Endothelial cell (in vitro differentiated cells): ENCODE results near the gene ARHGAP15. TPM values are rescaled to one million over a fixed set of nuclear protein-coding genes. Genes with fewer than 3 reads are reported as not detected.

Experiments
- DNase-seq: peaks from one replicate; pipeline ENCODE4 v3.0.0; 2021; ENCODE audit warnings: low spot score
- H3K27ac Mint-ChIP-seq: one replicate; pipeline ENCODE4 v1.8.0; 2021; ENCODE audit warnings: mixed read lengths, inconsistent platforms; ENCODE audit not compliant: unreplicated experiment
- H3K27me3 Mint-ChIP-seq: one replicate; pipeline ENCODE4 v1.8.0; 2021; ENCODE audit warnings: mild to moderate bottlenecking, moderate library complexity, mixed read lengths, inconsistent platforms; ENCODE audit not compliant: unreplicated experiment
- H3K36me3 Mint-ChIP-seq: one replicate; pipeline ENCODE4 v1.8.0; 2021; ENCODE audit warnings: mild to moderate bottlenecking, low read depth, mixed read lengths, inconsistent platforms; ENCODE audit not compliant: unreplicated experiment
- H3K4me1 Mint-ChIP-seq: one replicate; pipeline ENCODE4 v1.8.0; 2021; ENCODE audit warnings: mild to moderate bottlenecking, mixed read lengths, inconsistent platforms; ENCODE audit not compliant: unreplicated experiment
- H3K4me3 Mint-ChIP-seq: one replicate; pipeline ENCODE4 v1.8.0; 2021; ENCODE audit warnings: mild to moderate bottlenecking, mixed read lengths, inconsistent platforms; ENCODE audit not compliant: unreplicated experiment
- H3K9me3 Mint-ChIP-seq: one replicate; pipeline ENCODE4 v1.8.0; 2021; ENCODE audit warnings: mixed read lengths, inconsistent platforms; ENCODE audit not compliant: unreplicated experiment
- CTCF ChIP-seq: fragments of 200-600 bp; sonication (generic); IDR thresholded peaks from one replicate; pipeline ENCODE4 v1.5.0; 2021; ENCODE audit warnings: antibody characterized with exemption; ENCODE audit not compliant: unreplicated experiment
- total RNA-seq: library from RNA; stranded (reverse); fragmentation: NEBNext Ultra II Directional; extraction: Animal tissue kit (Norgen Biotek cat#: 25700); gene quantifications from one replicate; pipeline ENCODE4 v1.2.1, GENCODE V29; 2021; ENCODE audit not compliant: unreplicated experiment

The ARHGAP15 gene
- total RNA-seq, 1 donor from 2014 or later: not detected

GRCh38 chr2:143545949-143546255 is 416.7 kb downstream of the ARHGAP15 start:
- Mint-ChIP-seq H3K9me3 (peaks cover 3% of the 10 kb centered on the region), H3K27me3 (no peaks in the 10 kb centered on the region), H3K27ac (no peak overlapping the region), H3K4me3 (no peak overlapping the region), H3K4me1 (no peaks in the 10 kb centered on the region), H3K36me3 (no peaks in the 10 kb centered on the region)
- DNase-seq: no peak
- TF ChIP-seq CTCF: no peak

- no peaks in the 10 kb centered on the region for H3K9me3 Mint-ChIP-seq
- H3K27me3 Mint-ChIP-seq: no peaks in the 10 kb centered on the region
- no peak for TF ChIP-seq CTCF
- DNase-seq: no peak
- H3K4me3 Mint-ChIP-seq: no peak overlapping the region
- H3K4me1 Mint-ChIP-seq: no peaks in the 10 kb centered on the region
- no peak overlapping the region for H3K27ac Mint-ChIP-seq
- H3K36me3 Mint-ChIP-seq: no peaks in the 10 kb centered on the region
Measured at GRCh38 chr2:143548032-143548431, 418.8 kb downstream of the ARHGAP15 start.

GRCh38 chr2:143550500-143550899 is 421.3 kb downstream of the ARHGAP15 start:
- Mint-ChIP-seq H3K27ac (no peak overlapping the region), H3K9me3 (no peaks in the 10 kb centered on the region), H3K36me3 (no peaks in the 10 kb centered on the region), H3K27me3 (no peaks in the 10 kb centered on the region), H3K4me1 (no peaks in the 10 kb centered on the region), H3K4me3 (no peak overlapping the region)
- DNase-seq: no peak
- TF ChIP-seq CTCF: no peak

GRCh38 chr2:143551971-143552650 is 422.9 kb downstream of the ARHGAP15 start:
- no peak for TF ChIP-seq CTCF
- Mint-ChIP-seq H3K9me3 (no peaks in the 10 kb centered on the region), H3K36me3 (no peaks in the 10 kb centered on the region), H3K4me3 (no peak overlapping the region), H3K4me1 (no peaks in the 10 kb centered on the region), H3K27me3 (no peaks in the 10 kb centered on the region), H3K27ac (no peak overlapping the region)
- no peak for DNase-seq

GRCh38 chr2:143553261-143553660 is 424.0 kb downstream of the ARHGAP15 start:
- Mint-ChIP-seq H3K4me3 (no peak overlapping the region), H3K9me3 (no peaks in the 10 kb centered on the region), H3K36me3 (no peaks in the 10 kb centered on the region), H3K27me3 (no peaks in the 10 kb centered on the region), H3K27ac (no peak overlapping the region), H3K4me1 (no peaks in the 10 kb centered on the region)
- no peak for TF ChIP-seq CTCF
- DNase-seq: no peak
